Mesendoderm (in vitro differentiated cells): ENCODE measurements around the gene TOB2.

Experiments
- DNase-seq: peaks from one replicate; pipeline ENCODE4 v3.0.0; 2013
- H2AK5ac ChIP-seq: 2 replicates; pipeline ENCODE4 v1.6.1; 2013; ENCODE audit warnings: low read length, inconsistent platforms
- H2BK120ac ChIP-seq: 2 replicates; pipeline ENCODE4 v1.6.1; 2013; ENCODE audit warnings: low read depth, mild to moderate bottlenecking, low read length, moderate library complexity, mixed read lengths
- H2BK15ac ChIP-seq: replicated peaks from 2 replicates; pipeline ENCODE4 v1.6.1; 2013; ENCODE audit warnings: low read depth, mild to moderate bottlenecking, moderate library complexity
- H2BK5ac ChIP-seq: 2 replicates; pipeline ENCODE4 v1.6.1; 2013; ENCODE audit warnings: low read length, inconsistent platforms
- H3K18ac ChIP-seq: 2 replicates; pipeline ENCODE4 v1.6.1; 2013; ENCODE audit warnings: mild to moderate bottlenecking, low read length, mixed read lengths
- H3K23ac ChIP-seq: one replicate; pipeline ENCODE4 v1.6.1; 2013; ENCODE audit warnings: low read length
- H3K27ac ChIP-seq: 2 replicates; pipeline ENCODE4 v1.5.1; 2013; ENCODE audit warnings: low read depth, mild to moderate bottlenecking, inconsistent platforms, low read length, moderate library complexity
- H3K27me3 ChIP-seq: 2 replicates; pipeline ENCODE4 v1.6.1; 2013; ENCODE audit warnings: low read length, control low read depth, mild to moderate bottlenecking, inconsistent platforms; ENCODE audit not compliant: insufficient read depth, poor library complexity
- H3K36me3 ChIP-seq: 2 replicates; pipeline ENCODE4 v1.6.1; 2013; ENCODE audit warnings: low read length, inconsistent platforms; ENCODE audit not compliant: control insufficient read depth, insufficient read depth
- H3K4ac ChIP-seq: one replicate; pipeline ENCODE4 v1.6.1; 2013; ENCODE audit warnings: low read depth, mild to moderate bottlenecking, low read length, moderate library complexity
- H3K4me1 ChIP-seq: 2 replicates; pipeline ENCODE4 v1.6.1; 2013; ENCODE audit warnings: low read depth, low read length, inconsistent platforms; ENCODE audit not compliant: control insufficient read depth
- H3K4me2 ChIP-seq: 2 replicates; pipeline ENCODE4 v1.6.1; 2013; ENCODE audit warnings: low read length
- H3K4me3 ChIP-seq: 2 replicates; pipeline ENCODE4 v1.5.1; 2013; ENCODE audit warnings: mild to moderate bottlenecking, low read length
- H3K56ac ChIP-seq: one replicate; pipeline ENCODE4 v1.6.1; 2013; ENCODE audit warnings: low read length
- H3K79me1 ChIP-seq: 2 replicates; pipeline ENCODE4 v1.6.1; 2013; ENCODE audit warnings: low read length, inconsistent platforms
- H3K79me2 ChIP-seq: 2 replicates; pipeline ENCODE4 v1.6.1; 2013; ENCODE audit warnings: mild to moderate bottlenecking, low read length; ENCODE audit not compliant: control insufficient read depth, insufficient read depth
- H3K9ac ChIP-seq: 2 replicates; pipeline ENCODE4 v1.6.1; 2013; ENCODE audit warnings: low read length, inconsistent platforms
- H4K5ac ChIP-seq: one replicate; pipeline ENCODE4 v1.6.1; 2013; ENCODE audit warnings: low read length
- H4K8ac ChIP-seq: one replicate; pipeline ENCODE4 v1.6.1; 2013; ENCODE audit warnings: low read depth, mild to moderate bottlenecking, control low read depth, low read length, moderate library complexity
- WGBS: extraction: QIAGEN DNeasy Blood & Tissue Kit; methylation state at CpG from one replicate; pipeline ENCODE4 v1.1.7; 2013; ENCODE audit warnings: low lambda C conversion rate, missing lambda C conversion rate; ENCODE audit not compliant: insufficient coverage; ENCODE audit errors: extremely low coverage; 5-methylcytosine and 5-hydroxymethylcytosine counted together

TOB2 gene

DNA sequence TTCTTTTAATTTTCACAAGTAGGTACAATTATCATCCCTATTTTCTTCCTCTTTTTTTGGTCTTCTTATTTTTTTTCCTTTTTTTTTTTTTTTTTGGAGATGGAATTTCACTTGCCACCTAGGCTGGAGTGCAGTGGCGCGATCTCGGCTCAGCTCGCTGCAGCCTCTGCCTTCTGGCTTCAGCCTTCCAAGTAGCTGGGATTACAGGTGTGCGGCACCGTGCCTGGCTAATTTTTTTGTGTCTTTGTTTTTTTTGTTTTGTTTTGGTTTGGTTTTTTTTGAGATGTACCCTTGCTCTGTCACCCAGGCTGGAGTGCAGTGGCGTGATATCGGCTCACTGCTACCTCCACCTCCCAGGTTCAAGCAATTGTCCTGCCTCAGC, 16.7 kb downstream of the TOB2 start:
- Histone ChIP-seq H2AK5ac (no peak overlapping the region), H3K27ac (no peak overlapping the region), H3K4ac (no peak overlapping the region), H3K79me2 (no peaks in the 10 kb centered on the region), H3K79me1 (peaks cover 3% of the 10 kb centered on the region), H3K4me1 (no peaks in the 10 kb centered on the region), H3K18ac (no peak overlapping the region), H4K8ac (no peak overlapping the region), H3K23ac (no peak overlapping the region), H3K36me3 (peaks cover 3% of the 10 kb centered on the region), H4K5ac (no peak overlapping the region), H3K56ac (no peak overlapping the region), H2BK5ac (no peak overlapping the region), H2BK120ac (no peak overlapping the region), H3K27me3 (no peaks in the 10 kb centered on the region), H3K4me3 (no peak overlapping the region), H2BK15ac (no peak overlapping the region), H3K4me2 (no peak overlapping the region), H3K9ac (no peak overlapping the region)
- DNase-seq = no peak
- no CpG with 5 or more reads among the region's 8 CpGs for WGBS

DNA sequence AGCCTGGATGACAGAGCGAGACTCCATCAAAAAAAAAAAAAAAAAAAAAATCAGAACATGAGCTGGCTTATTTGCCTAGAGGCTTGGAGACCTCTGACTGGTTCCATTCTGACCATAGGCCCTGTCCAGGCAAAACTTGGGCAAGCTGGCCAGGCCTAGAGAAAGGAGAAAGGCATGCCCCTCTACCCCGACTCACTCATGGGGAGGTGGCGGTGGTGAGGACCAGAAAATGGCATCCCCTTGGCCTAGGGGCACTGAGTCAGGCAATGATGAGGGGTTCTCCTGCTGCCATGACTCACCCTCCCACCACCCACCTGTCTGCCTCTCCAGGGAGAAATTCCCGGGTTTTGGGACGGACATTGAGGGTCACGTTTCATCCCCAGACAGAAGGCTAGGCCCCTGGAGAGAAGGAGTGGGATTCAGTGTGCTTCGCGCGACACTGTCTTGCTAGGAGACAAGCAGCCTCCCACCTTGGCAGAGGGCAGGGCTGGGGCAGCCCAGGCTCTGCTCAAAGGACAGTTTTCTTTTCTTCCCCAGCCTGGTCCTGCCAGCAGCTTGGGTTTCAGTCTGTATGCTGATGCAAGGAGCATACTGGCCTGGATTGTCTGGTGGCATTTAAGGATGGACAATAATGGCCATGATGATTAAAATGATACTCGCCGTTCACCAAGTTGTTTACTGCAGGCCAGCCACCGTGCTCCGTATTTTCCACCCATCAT, 17.2 kb downstream of the TOB2 start:
- H3K18ac ChIP-seq = no peak overlapping the region
- H3K27ac ChIP-seq = no peak overlapping the region

DNA sequence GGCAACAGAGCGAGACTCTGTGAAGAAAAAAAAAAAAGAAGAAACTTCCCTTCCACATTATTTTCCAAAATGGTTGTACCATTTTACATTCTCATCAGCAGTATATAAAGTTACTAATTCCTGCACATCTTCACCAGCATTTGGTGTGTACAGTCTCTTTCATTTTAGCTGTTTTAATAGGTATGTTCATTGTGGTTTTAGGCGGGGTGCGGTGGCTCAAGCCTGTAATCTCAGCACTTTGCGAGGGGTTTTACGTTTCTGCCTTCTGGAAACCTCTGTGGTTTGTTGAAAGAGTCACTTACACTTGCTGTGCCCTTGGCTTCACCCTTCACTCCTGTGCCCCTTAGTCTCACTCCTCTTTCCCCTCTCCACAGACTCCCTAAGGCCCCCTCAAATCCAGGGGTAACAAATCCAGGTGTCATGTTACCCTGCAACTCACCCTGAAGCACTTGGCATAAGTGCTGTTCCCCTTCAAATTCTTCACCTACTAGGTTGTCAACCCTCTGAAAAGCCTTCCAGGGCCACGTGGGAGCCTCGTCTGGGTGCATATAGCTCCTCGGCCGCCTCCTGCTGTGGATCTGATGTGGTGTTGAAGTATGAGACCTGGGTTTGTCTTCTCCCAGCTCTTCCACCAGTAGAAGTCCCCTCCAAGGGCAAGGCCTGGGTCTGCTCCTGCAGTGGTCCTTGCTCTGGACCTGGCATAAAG, 20.8 kb downstream of the TOB2 start:
- Histone ChIP-seq H3K23ac (no peak overlapping the region), H2BK15ac (no peak overlapping the region), H3K56ac (no peak overlapping the region), H3K4me3 (no peak overlapping the region), H3K27me3 (no peaks in the 10 kb centered on the region), H2AK5ac (no peak overlapping the region), H3K36me3 (no peaks in the 10 kb centered on the region), H3K79me1 (no peaks in the 10 kb centered on the region), H3K79me2 (no peaks in the 10 kb centered on the region), H3K9ac (no peak overlapping the region), H3K27ac (no peak overlapping the region), H3K18ac (no peak overlapping the region), H2BK5ac (no peak overlapping the region), H3K4me1 (no peaks in the 10 kb centered on the region), H3K4ac (no peak overlapping the region), H4K8ac (no peak overlapping the region), H3K4me2 (no peak overlapping the region), H4K5ac (no peak overlapping the region), H2BK120ac (no peak overlapping the region)
- WGBS = no CpG with 5 or more reads among the region's 9 CpGs
- no peak for DNase-seq

More for the DNA sequence above, 17.2 kb downstream of the TOB2 start:
- no peaks in the 10 kb centered on the region for H3K79me1 ChIP-seq
- H3K4me3 ChIP-seq = no peak overlapping the region
- H3K4me1 ChIP-seq = no peaks in the 10 kb centered on the region
- no peak overlapping the region for H2BK15ac ChIP-seq
- H3K27me3 ChIP-seq = no peaks in the 10 kb centered on the region
- no CpG with 5 or more reads among the region's 13 CpGs for WGBS
- no peak overlapping the region for H2BK120ac ChIP-seq
- H2BK5ac ChIP-seq = no peak overlapping the region
- no peak for DNase-seq
- no peak overlapping the region for H3K23ac ChIP-seq
- H4K8ac ChIP-seq = no peak overlapping the region
- H3K4me2 ChIP-seq = no peak overlapping the region
- no peak overlapping the region for H3K9ac ChIP-seq
- no peak overlapping the region for H4K5ac ChIP-seq
- no peak overlapping the region for H3K4ac ChIP-seq
- no peaks in the 10 kb centered on the region for H3K79me2 ChIP-seq
- no peak overlapping the region for H3K56ac ChIP-seq
- H2AK5ac ChIP-seq = no peak overlapping the region
- no peaks in the 10 kb centered on the region for H3K36me3 ChIP-seq

DNA sequence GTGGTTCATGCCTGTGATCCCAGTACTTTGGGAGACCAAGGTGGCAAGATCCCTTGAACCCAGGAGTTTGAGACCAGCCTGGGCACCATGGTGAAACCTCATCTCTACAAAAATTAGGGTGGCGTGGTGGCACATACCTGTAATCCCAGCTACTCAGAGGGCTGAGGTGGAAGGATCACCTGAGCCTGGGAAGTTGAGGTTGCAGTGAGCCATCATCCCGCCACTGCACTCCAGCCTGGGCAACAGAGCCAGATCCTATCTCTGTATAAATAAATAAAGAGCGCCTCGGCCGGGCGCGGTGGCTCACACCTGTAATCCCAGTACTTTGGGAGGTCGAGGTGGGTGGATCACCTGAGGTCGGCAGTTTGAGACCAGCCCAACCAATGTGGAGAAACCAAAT, 27.9 kb downstream of the TOB2 start:
- Histone ChIP-seq H2BK120ac (no peak overlapping the region), H3K4ac (no peak overlapping the region), H4K8ac (no peak overlapping the region), H3K23ac (no peak overlapping the region), H3K4me3 (no peak overlapping the region), H2BK15ac (no peak overlapping the region), H3K27me3 (no peaks in the 10 kb centered on the region), H4K5ac (no peak overlapping the region), H3K9ac (no peak overlapping the region), H3K36me3 (no peaks in the 10 kb centered on the region), H2AK5ac (no peak overlapping the region), H3K4me1 (peaks cover 4% of the 10 kb centered on the region), H3K79me2 (no peaks in the 10 kb centered on the region), H3K18ac (no peak overlapping the region), H3K27ac (no peak overlapping the region), H3K4me2 (no peak overlapping the region), H3K56ac (no peak overlapping the region), H3K79me1 (peaks cover 4% of the 10 kb centered on the region), H2BK5ac (no peak overlapping the region)
- WGBS = no CpG with 5 or more reads among the region's 9 CpGs
- DNase-seq = no peak

DNA sequence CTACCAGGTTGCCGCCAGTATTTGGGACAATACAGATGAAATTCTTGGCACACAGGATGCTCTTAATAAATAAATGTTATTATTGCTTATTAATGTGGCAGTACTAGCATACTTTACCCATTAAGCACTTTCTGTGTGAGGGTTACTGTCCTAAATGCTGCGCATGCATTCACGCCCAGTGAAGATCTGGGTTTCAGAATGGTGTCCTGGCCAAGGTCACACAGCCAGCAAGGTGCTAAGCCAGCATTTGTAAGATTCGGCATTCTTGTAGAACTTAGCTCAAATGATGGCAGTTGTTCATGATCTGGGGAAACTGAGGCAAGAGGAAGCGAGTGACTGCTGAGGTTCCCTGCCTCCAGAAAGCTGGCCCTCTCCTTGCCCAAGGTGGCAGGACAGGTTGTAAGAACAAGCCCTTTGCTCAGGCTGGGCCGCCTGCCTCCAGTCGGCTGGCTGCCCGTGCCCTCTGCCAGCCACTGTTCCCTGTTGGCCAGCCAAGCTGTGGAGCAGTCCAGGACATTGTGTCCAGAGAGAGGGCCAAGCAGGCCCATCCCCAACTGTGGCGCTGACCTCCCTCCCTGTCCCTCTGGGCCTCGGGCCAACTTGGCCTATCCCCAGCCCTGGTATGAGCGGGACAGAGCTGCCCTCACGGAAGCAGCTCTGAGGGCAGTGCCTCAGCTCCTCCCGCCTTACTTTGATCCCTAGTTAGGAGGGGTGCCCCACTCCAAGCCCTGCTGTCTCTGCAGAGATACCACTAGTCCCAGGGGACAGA, 28.8 kb downstream of the TOB2 start:
- no peak overlapping the region for H4K5ac ChIP-seq
- H3K27ac ChIP-seq = no peak overlapping the region
- no peak overlapping the region for H3K4me3 ChIP-seq
- no CpG with 5 or more reads among the region's 13 CpGs for WGBS
- H4K8ac ChIP-seq = no peak overlapping the region
- H3K56ac ChIP-seq = no peak overlapping the region
- no peak overlapping the region for H2BK120ac ChIP-seq
- H2BK15ac ChIP-seq = no peak overlapping the region
- peaks cover 4% of the 10 kb centered on the region for H3K79me1 ChIP-seq
- no peak overlapping the region for H2AK5ac ChIP-seq
- H3K23ac ChIP-seq = no peak overlapping the region
- peaks cover 4% of the 10 kb centered on the region for H3K4me1 ChIP-seq
- no peak for DNase-seq
- no peak overlapping the region for H3K9ac ChIP-seq
- H2BK5ac ChIP-seq = no peak overlapping the region
- H3K27me3 ChIP-seq = no peaks in the 10 kb centered on the region
- no peak overlapping the region for H3K4ac ChIP-seq
- H3K18ac ChIP-seq = no peak overlapping the region
- no peak overlapping the region for H3K4me2 ChIP-seq
- H3K79me2 ChIP-seq = no peaks in the 10 kb centered on the region
- no peaks in the 10 kb centered on the region for H3K36me3 ChIP-seq
